ENCODE measurements around the gene BNIPL.

The BNIPL gene

DNA sequence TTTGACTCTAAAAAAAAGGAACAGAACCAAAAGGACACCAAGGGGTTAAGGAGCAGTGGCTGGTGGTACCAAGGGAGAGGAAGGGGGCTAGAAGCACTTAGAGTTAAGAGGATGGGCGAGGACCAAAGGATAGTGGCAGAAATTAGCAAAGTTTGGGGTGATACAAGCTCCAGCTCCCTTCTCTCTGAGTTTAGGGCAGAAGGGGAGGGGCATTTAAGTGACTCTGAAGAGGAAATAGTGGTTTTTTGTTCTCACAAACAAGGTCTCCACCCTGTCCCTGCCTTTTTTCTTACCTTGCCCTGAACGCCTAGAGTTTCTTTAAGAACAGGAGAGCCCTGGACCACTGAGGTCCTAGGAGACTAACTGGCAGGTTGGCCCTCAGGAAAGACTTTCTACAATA, 19.8 kb downstream of the BNIPL start:
- Histone ChIP-seq H3K9ac (ENCODE audit: low read length) (no peak overlapping the region; the same call in 1 of the 2 replicates), H3K27me3 (ENCODE audit: insufficient read depth, low read length) (no peaks in the 10 kb centered on the region), H3K4me3 (ENCODE audit: low read depth, low read length, poor library complexity, severe bottlenecking) (no peak overlapping the region), H3K4me2 (ENCODE audit: low read length) (peak overlapping the region; percentile 7; the same call in 1 of the 2 replicates), H3K79me2 (ENCODE audit: insufficient read depth, low read length) (peaks cover 19% of the 10 kb centered on the region; the same call in 1 of the 2 replicates), H2AFZ (ENCODE audit: low read length) (no peak overlapping the region), H4K20me1 (ENCODE audit: insufficient read depth, low read length) (no peaks in the 10 kb centered on the region), H3F3A (ENCODE audit: insufficient read depth, low read length) (peaks cover 3% of the 10 kb centered on the region; the same call in 1 of the 2 replicates), H3K9me2 (ENCODE audit: low read depth, low read length) (no peaks in the 10 kb centered on the region), H3K27ac (ENCODE audit: low read depth, low read length, poor library complexity, severe bottlenecking) (no peak overlapping the region), H3K9me3 (ENCODE audit: low read length) (no peaks in the 10 kb centered on the region), H3K36me3 (ENCODE audit: insufficient read depth, low read length) (peaks cover 57% of the 10 kb centered on the region), H3K4me1 (ENCODE audit: insufficient read depth, low read length, severe bottlenecking) (peaks cover 39% of the 10 kb centered on the region)
- TF ChIP-seq EZH2 (IDR thresholded peaks at IDR 0.05; ENCODE audit: borderline replicate concordance, low read length): no peak
- TF ChIP-seq, protein P1, sequence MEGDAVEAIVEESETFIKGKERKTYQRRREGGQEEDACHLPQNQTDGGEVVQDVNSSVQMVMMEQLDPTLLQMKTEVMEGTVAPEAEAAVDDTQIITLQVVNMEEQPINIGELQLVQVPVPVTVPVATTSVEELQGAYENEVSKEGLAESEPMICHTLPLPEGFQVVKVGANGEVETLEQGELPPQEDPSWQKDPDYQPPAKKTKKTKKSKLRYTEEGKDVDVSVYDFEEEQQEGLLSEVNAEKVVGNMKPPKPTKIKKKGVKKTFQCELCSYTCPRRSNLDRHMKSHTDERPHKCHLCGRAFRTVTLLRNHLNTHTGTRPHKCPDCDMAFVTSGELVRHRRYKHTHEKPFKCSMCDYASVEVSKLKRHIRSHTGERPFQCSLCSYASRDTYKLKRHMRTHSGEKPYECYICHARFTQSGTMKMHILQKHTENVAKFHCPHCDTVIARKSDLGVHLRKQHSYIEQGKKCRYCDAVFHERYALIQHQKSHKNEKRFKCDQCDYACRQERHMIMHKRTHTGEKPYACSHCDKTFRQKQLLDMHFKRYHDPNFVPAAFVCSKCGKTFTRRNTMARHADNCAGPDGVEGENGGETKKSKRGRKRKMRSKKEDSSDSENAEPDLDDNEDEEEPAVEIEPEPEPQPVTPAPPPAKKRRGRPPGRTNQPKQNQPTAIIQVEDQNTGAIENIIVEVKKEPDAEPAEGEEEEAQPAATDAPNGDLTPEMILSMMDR (IDR thresholded peaks at IDR 0.05; ENCODE audit: low read length): no peak

DNA sequence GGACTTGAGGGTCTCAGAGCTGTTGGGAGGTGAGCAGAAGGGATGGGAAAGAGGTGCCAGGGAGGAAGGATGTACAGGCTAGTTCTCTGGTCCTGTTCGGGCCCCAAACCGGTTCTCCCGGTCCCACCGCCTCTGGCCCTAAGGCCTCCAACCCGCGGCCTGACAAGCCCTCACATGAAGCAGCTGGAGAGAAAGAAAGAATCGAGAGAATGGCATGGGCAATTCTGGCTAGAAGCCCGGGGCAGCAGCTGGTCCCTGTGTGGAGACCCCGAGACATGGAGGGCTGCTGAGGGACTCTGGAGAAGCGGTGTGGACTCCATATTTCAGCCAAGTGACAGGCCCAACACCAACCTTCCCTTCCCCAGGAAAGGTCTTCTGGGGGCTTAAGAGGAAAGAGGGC, 22.3 kb downstream of the BNIPL start:
- no peaks in the 10 kb centered on the region for H3K27me3 ChIP-seq (ENCODE audit: insufficient read depth, low read length)
- H3K9ac ChIP-seq (ENCODE audit: low read length): peak overlapping the region; percentile 86
- H3K4me2 ChIP-seq (ENCODE audit: low read length): peak overlapping the region; percentile 96
- peaks cover 33% of the 10 kb centered on the region for H3K36me3 ChIP-seq (ENCODE audit: insufficient read depth, low read length)
- 0 out of 2 replicates have a peak, but pooled peaks cover 3% of the 10 kb centered on the region for H3F3A ChIP-seq (ENCODE audit: insufficient read depth, low read length)
- no peaks in the 10 kb centered on the region for H4K20me1 ChIP-seq (ENCODE audit: insufficient read depth, low read length)
- H3K4me3 ChIP-seq (ENCODE audit: low read depth, low read length, poor library complexity, severe bottlenecking): peak overlapping the region; percentile 81
- no peak overlapping the region for H2AFZ ChIP-seq (ENCODE audit: low read length)
- TF ChIP-seq, protein P1 (IDR thresholded peaks at IDR 0.05; ENCODE audit: low read length): no peak
- TF ChIP-seq EZH2 (IDR thresholded peaks at IDR 0.05; ENCODE audit: borderline replicate concordance, low read length): no peak
- H3K9me3 ChIP-seq (ENCODE audit: low read length): no peaks in the 10 kb centered on the region
- H3K79me2 ChIP-seq (ENCODE audit: insufficient read depth, low read length): peaks cover 19% of the 10 kb centered on the region; the same call in 1 of the 2 replicates
- H3K9me2 ChIP-seq (ENCODE audit: low read depth, low read length): no peaks in the 10 kb centered on the region
- H3K27ac ChIP-seq (ENCODE audit: low read depth, low read length, poor library complexity, severe bottlenecking): peak overlapping the region; percentile 45
- H3K4me1 ChIP-seq (ENCODE audit: insufficient read depth, low read length, severe bottlenecking): peaks cover 46% of the 10 kb centered on the region

DNA sequence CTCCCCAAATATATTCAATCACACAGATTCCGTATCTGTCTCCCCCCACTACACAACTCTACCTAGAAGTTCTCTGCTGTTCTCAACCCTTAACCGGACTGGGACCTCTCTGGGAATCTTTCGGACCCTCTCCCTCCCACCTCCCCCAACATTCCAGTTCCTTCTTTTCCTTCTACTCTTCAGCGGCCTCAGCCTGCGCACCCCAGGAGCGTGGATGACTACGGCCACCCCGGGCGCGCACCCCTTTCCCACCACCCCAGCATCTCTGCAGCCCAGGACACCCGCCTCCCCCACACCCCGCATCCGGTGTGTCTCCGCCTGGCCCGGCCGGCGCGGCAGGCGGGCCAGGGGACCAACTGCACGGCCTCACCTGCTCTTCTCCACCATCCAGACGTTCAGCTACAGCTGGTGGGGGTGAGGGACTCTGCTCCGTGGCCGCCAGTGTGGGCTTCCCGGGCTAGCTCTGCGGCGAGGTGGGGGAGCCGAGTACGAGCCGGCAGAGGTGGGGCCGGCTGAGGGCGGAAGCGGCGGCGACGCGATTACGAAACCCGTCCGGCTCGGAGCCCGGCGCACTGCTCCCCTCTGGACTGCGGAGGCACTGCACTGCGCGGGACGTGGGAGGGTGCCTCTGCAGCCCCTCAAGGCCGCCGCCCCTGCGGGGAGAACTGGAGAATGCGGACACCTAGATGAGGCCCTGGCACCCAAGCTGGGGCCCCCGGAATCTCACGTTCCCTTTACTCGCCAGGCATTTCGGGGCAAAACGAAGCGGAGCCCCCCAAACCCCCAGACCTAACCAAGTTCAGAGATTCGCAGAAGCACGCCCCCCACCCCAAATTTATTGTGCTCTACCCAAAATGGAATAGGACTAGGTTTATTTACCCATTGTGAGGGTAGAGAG, 23.0 kb downstream of the BNIPL start, which contains the start of gene CDC42SE1:
CDC42SE1 (minus strand) TSS at position 514 of the 898 bp plus-strand sequence. CDS start 3,892 bp downstream, outside the sequence.
- TF ChIP-seq, protein P1 (IDR thresholded peaks at IDR 0.05; ENCODE audit: low read length): peak; percentile 72
- TF ChIP-seq EZH2 (IDR thresholded peaks at IDR 0.05; ENCODE audit: borderline replicate concordance, low read length): no peak
- Histone ChIP-seq H3K4me2 (ENCODE audit: low read length) (peak within 1 kb of the TSS; percentile 96), H4K20me1 (ENCODE audit: insufficient read depth, low read length) (no peaks in the 10 kb centered on the region), H3K27me3 (ENCODE audit: insufficient read depth, low read length) (no peaks in the 10 kb centered on the region), H3K9me3 (ENCODE audit: low read length) (no peaks in the 10 kb centered on the region), H3F3A (ENCODE audit: insufficient read depth, low read length) (0 out of 2 replicates have a peak, but pooled peaks cover 3% of the 10 kb centered on the region), H3K9me2 (ENCODE audit: low read depth, low read length) (no peaks in the 10 kb centered on the region), H3K4me1 (ENCODE audit: insufficient read depth, low read length, severe bottlenecking) (peaks cover 46% of the 10 kb centered on the region), H3K36me3 (ENCODE audit: insufficient read depth, low read length) (peaks cover 26% of the 10 kb centered on the region), H3K9ac (ENCODE audit: low read length) (peak within 1 kb of the TSS; percentile 86), H2AFZ (ENCODE audit: low read length) (peak within 1 kb of the TSS; percentile 39), H3K27ac (ENCODE audit: low read depth, low read length, poor library complexity, severe bottlenecking) (peak within 1 kb of the TSS; percentile 64), H3K79me2 (ENCODE audit: insufficient read depth, low read length) (peaks cover 19% of the 10 kb centered on the region; the same call in 1 of the 2 replicates), H3K4me3 (ENCODE audit: low read depth, low read length, poor library complexity, severe bottlenecking) (peak within 1 kb of the TSS; percentile 81)

Data from OCI-LY1 (cell line).